Measurements from ENCODE around the gene TENM3.

- no peak for TF ChIP-seq POLR2A (IDR thresholded peaks at IDR 0.05; ENCODE audit: extremely low read depth, insufficient read length)
- TF ChIP-seq CTCF (IDR thresholded peaks at IDR 0.05; ENCODE audit: low read depth, low read length): no peak
Observed at GRCh38 chr4:182416067-182416466, 172.9 kb downstream of the TENM3 start.
